Pancreas (tissue), 10 donors: Measurements from ENCODE around the gene PTPRM. TPM values are rescaled to one million over a fixed set of nuclear protein-coding genes. Genes with fewer than 3 reads are reported as not detected.

Source experiments
- ATAC-seq, 4 donors: fragments of 200-7000 bp; cut with Tn5 transposase; one replicate each; pipeline versions ENCODE4 v1.8.0 to v1.9.1; 2020; ENCODE audit warnings: mild to moderate bottlenecking in 4 of 4, moderate library complexity in 4 of 4
- DNase-seq, 6 donors: peaks; one replicate each; pipeline ENCODE4 v3.0.0-alpha.2; 2020
- FAIRE-seq: peaks from 2 replicates; lab custom pipeline; 2012; peaks lifted over from hg19 to GRCh38; lab: Jason Lieb, UNC
- H3K27ac ChIP-seq, 4 donors: fragments of 200-600 bp; sonication (generic); 1 replicate in 3 of 4; 2 replicates in 1 of 4; pipeline versions ENCODE4 v1.5.0 to v1.8.0; 2020
- H3K27me3 ChIP-seq, 4 donors: fragments of 200-600 bp; one replicate each; pipeline ENCODE4 v1.8.0; 2021
- H3K36me3 ChIP-seq, 3 donors: fragments of 200-600 bp; sonication (generic) in 1 of 3; one replicate each; pipeline versions ENCODE4 v1.5.0 to v1.8.0; 2020 to 2021
- H3K4me1 ChIP-seq, 3 donors: fragments of 200-600 bp; one replicate each; pipeline ENCODE4 v1.8.0; 2021
- H3K4me3 ChIP-seq, 4 donors: fragments of 200-600 bp; sonication (generic) in 2 of 4; one replicate each; pipeline versions ENCODE4 v1.5.0 to v1.8.0; 2020 to 2021
- H3K9me3 ChIP-seq, 4 donors: fragments of 200-600 bp; one replicate each; pipeline ENCODE4 v1.8.0; 2021
- CTCF ChIP-seq, 4 donors: fragments of 200-600 bp; sonication (generic) in 3 of 4; IDR thresholded peaks; one replicate each; pipeline versions ENCODE4 v1.5.0 to v1.8.0; 2021; ENCODE audit warnings: antibody characterized with exemption in 4 of 4
- WGBS, 2 donors: extraction: QIAGEN DNeasy Blood & Tissue Kit; methylation state at CpG; one replicate each; pipeline ENCODE4 v1.1.7; 2013; 5-methylcytosine and 5-hydroxymethylcytosine counted together
- intact Hi-C, 3 donors: fragments of 100-400 bp; cut with DNase I; formaldehyde crosslinking; loops; one replicate each; pipeline versions ENCODE4 v1.11.1 to v1.14.2; 2022
- polyA plus RNA-seq, 2 donors: library from polyadenylated mRNA; stranded (reverse); fragments of 200-250 nt; gene quantifications; one replicate each; pipeline ENCODE4 v1.2.3, GENCODE V29; 2013
- total RNA-seq, 6 donors: library from RNA; stranded (reverse); fragmentation: NEBNext Ultra II Directional in 4 of 6; extraction: Animal tissue kit (Norgen Biotek cat#: 25700) in 4 of 6; gene quantifications; one replicate each; pipeline versions ENCODE4 v1.2.1 to v1.2.4, GENCODE V29; 2021 to 2023
- donor health status: healthy with polysubstance abuse.
- donor health status: DM: no; HTN: no; CAD: no; lungs with moderate emphysema.
- donor health status: DM: no; HTN: no; CAD: no.
- donor health status: control.
- donor health status: control.
- donor health status: Bipolar disorder and iron deficiency.
- donor health status: DM: yes; HTN: yes; CAD: no.
- donor health status: DM: no; HTN: no; CAD: no.
- donor health status: DM: no; HTN: no; CAD: no.
- donor health status: DM: yes; HTN: yes; CAD: no.

Gene PTPRM
- total and polyA plus RNA-seq, 8 donors: 14.5 to 50.7 (median 19.7) TPM

GRCh38 chr18:8368512-8369217 is 801.5 kb downstream of the PTPRM start:
- Histone ChIP-seq H3K4me3 (no peak overlapping the region), H3K27me3 (no peaks in the 10 kb centered on the region), H3K4me1 (no peaks in the 10 kb centered on the region), H3K9me3 (no peaks in the 10 kb centered on the region), H3K36me3 (no peaks in the 10 kb centered on the region), H3K27ac (no peak overlapping the region)
- WGBS, 2 donors: 92 to 94% methylated on average over 4 of the region's 4 CpGs
- no peak for TF ChIP-seq CTCF (IDR thresholded peaks at IDR 0.05)
- intact Hi-C loops: no loop called here
- FAIRE-seq: no peak
- no peak for ATAC-seq
- DNase-seq: no peak

- Histone ChIP-seq H3K4me3 (no peak overlapping the region), H3K36me3 (peaks cover 0 to 2% (median 0%) of the 10 kb centered on the region in 3 donors), H3K9me3 (no peaks in the 10 kb centered on the region), H3K27me3 (no peaks in the 10 kb centered on the region), H3K4me1 (no peaks in the 10 kb centered on the region), H3K27ac (no peak overlapping the region)
- TF ChIP-seq CTCF (IDR thresholded peaks at IDR 0.05): no peak
- ATAC-seq (no peak), DNase-seq (no peak), FAIRE-seq (no peak)
- intact Hi-C loops: no loop called here
- 93 to 95% methylated on average over 5 of the region's 5 CpGs for WGBS, 2 donors
These were observed 806.4 kb downstream of the PTPRM start for GRCh38 chr18:8373486-8373885.

- H3K4me3 ChIP-seq: no peak overlapping the region
- no peak overlapping the region for H3K27ac ChIP-seq
- ATAC-seq: no peak
- peaks cover 0 to 11% (median 0%) of the 10 kb centered on the region in 3 donors for H3K36me3 ChIP-seq
- TF ChIP-seq CTCF (IDR thresholded peaks at IDR 0.05): no peak
- intact Hi-C loops: no loop called here
- no peak for DNase-seq
- no peaks in the 10 kb centered on the region for H3K27me3 ChIP-seq
- WGBS, 2 donors: 73 to 78% methylated on average over 4 of the region's 4 CpGs
- no peak for FAIRE-seq
- no peaks in the 10 kb centered on the region for H3K9me3 ChIP-seq
- no peaks in the 10 kb centered on the region for H3K4me1 ChIP-seq
These were observed 807.6 kb downstream of the PTPRM start for GRCh38 chr18:8374676-8375075.

- no peak overlapping the region for H3K27ac ChIP-seq
These were observed 808.1 kb downstream of the PTPRM start for GRCh38 chr18:8375249-8375648.

More at GRCh38 chr18:8375249-8375648, 808.1 kb downstream of the PTPRM start:
- no peak overlapping the region for H3K4me3 ChIP-seq
- H3K36me3 ChIP-seq: peaks cover 0 to 11% (median 0%) of the 10 kb centered on the region in 3 donors
- intact Hi-C loops: no loop called here
- ATAC-seq (no peak), FAIRE-seq (no peak), DNase-seq (no peak)
- no peaks in the 10 kb centered on the region for H3K4me1 ChIP-seq
- 87 to 90% methylated on average over 3 of the region's 3 CpGs for WGBS, 2 donors
- no peak for TF ChIP-seq CTCF (IDR thresholded peaks at IDR 0.05)
- H3K9me3 ChIP-seq: no peaks in the 10 kb centered on the region
- H3K27me3 ChIP-seq: no peaks in the 10 kb centered on the region
